Vagina (tissue), 2 donors: ENCODE results near the gene CERCAM. TPM values are rescaled to one million over a fixed set of nuclear protein-coding genes. Genes with fewer than 3 reads are reported as not detected.

Source experiments
- DNase-seq, 2 donors: peaks; one replicate each; pipeline ENCODE4 v3.0.0-alpha.2; 2017; ENCODE audit errors: extremely low spot score in 2 of 2
- H3K27ac ChIP-seq: fragments of 200-600 bp; sonication (generic); one replicate; pipeline ENCODE4 v1.5.1; 2019
- H3K27me3 ChIP-seq: fragments of 200-600 bp; sonication (generic); one replicate; pipeline ENCODE4 v1.5.1; 2019
- H3K36me3 ChIP-seq, 2 donors: fragments of 200-600 bp; sonication (generic); one replicate each; pipeline ENCODE4 v1.5.1; 2017 to 2019
- H3K4me1 ChIP-seq: fragments of 200-600 bp; sonication (generic); one replicate; pipeline ENCODE4 v1.5.1; 2019
- H3K4me3 ChIP-seq, 2 donors: fragments of 200-600 bp; sonication (generic); 1 replicate in 1 of 2; 2 replicates in 1 of 2; pipeline ENCODE4 v1.5.1; 2016 to 2019
- H3K9me3 ChIP-seq: fragments of 200-600 bp; sonication (generic); one replicate; pipeline ENCODE4 v1.5.1; 2019
- POLR2A ChIP-seq, 2 donors: fragments of 450-650 bp; IDR thresholded peaks; one replicate each; pipeline ENCODE4 v1.6.1; 2017; ENCODE audit warnings: antibody characterized with exemption in 2 of 2, mild to moderate bottlenecking in 2 of 2, moderate library complexity in 2 of 2
- POLR2AphosphoS5 ChIP-seq, 2 donors: sonication (generic); formaldehyde crosslinking; IDR thresholded peaks; one replicate each; pipeline ENCODE4 v1.9.0; 2017; ENCODE audit warnings: antibody characterized with exemption in 2 of 2, mild to moderate bottlenecking in 2 of 2, low read depth in 1 of 2; ENCODE audit not compliant: insufficient read depth in 1 of 2
- intact Hi-C: fragments of 100-400 bp; cut with DNase I; formaldehyde crosslinking; loops from one replicate; pipeline ENCODE4 v1.15.1; 2023
- total RNA-seq: library from RNA; depleted of rRNA; stranded (reverse); fragments of >200 nt; gene quantifications from one replicate; pipeline ENCODE4 v1.2.3, GENCODE V29; 2016
- TF ChIP-seq, protein P1 (sequence below), 3 experiments: fragments of 450-650 bp in 2 of 3; fragments of 200-600 bp in 1 of 3; sonication (generic) in 1 of 3; IDR thresholded peaks; one replicate each; pipeline ENCODE4 v1.5.1; 2017 to 2019; ENCODE audit warnings: antibody characterized with exemption in 3 of 3, mild to moderate bottlenecking in 2 of 3, moderate library complexity in 2 of 3

CERCAM gene
- total RNA-seq, 1 donor from 2014 or later, result 36.1 TPM

DNA sequence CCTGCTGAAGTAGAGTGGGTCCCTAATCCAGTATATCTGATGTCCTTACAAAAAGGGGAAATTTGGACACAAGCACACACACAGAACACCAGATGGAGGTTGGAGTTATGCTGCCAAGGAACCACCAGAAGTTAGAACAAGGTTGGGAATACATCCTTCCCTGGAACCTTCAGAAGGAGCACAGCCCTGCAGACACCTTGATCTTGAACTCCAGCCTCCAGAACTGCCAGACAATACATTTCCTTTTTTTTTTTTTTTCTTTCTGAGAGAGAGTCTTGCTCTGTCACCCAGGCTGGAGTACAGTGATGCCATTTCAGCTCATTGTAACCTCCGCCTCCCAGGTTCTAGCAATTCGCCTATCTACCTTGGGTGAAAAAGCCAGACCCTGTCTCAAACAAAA, 28.1 kb downstream of the CERCAM start:
- Histone ChIP-seq H3K27ac (no peak overlapping the region), H3K4me1 (no peaks in the 10 kb centered on the region), H3K27me3 (no peaks in the 10 kb centered on the region), H3K9me3 (no peaks in the 10 kb centered on the region), H3K4me3 (no peak overlapping the region), H3K36me3 (no peaks in the 10 kb centered on the region)
- TF ChIP-seq, protein P1, sequence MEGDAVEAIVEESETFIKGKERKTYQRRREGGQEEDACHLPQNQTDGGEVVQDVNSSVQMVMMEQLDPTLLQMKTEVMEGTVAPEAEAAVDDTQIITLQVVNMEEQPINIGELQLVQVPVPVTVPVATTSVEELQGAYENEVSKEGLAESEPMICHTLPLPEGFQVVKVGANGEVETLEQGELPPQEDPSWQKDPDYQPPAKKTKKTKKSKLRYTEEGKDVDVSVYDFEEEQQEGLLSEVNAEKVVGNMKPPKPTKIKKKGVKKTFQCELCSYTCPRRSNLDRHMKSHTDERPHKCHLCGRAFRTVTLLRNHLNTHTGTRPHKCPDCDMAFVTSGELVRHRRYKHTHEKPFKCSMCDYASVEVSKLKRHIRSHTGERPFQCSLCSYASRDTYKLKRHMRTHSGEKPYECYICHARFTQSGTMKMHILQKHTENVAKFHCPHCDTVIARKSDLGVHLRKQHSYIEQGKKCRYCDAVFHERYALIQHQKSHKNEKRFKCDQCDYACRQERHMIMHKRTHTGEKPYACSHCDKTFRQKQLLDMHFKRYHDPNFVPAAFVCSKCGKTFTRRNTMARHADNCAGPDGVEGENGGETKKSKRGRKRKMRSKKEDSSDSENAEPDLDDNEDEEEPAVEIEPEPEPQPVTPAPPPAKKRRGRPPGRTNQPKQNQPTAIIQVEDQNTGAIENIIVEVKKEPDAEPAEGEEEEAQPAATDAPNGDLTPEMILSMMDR (IDR thresholded peaks at IDR 0.05), result no peak
- TF ChIP-seq POLR2A (IDR thresholded peaks at IDR 0.05) (no peak), POLR2AphosphoS5 (IDR thresholded peaks at IDR 0.05; ENCODE audit: insufficient read depth in 1 of 2, low read depth in 1 of 2) (no peak)
- no peak for DNase-seq
- intact Hi-C loops, result no loop called here

DNA sequence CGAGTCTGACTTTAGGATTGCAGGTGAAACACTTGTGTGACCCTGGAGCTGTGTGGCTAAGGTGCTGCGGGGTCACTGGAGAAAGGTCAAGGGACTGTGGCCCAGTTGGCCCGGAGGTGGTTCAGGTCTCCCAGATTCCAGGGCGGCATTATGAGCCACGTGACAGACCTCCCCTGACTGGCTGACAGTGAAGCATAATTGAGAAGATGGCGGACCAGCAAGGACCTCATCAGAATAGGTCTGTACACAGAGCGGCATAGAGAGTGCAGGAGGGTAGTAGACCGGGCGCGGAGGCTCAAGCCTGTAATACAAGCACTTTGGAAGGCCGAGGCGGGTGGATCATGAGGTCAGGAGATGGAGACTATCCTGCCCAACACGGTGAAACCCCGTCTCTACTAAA, 34.3 kb downstream of the CERCAM start:
- Histone ChIP-seq H3K4me3 (peak overlapping the region in 1 of 2 donors; percentile 85), H3K36me3 (peaks cover 0 to 4% of the 10 kb centered on the region in 2 donors), H3K27ac (no peak overlapping the region), H3K4me1 (peaks cover 15% of the 10 kb centered on the region), H3K9me3 (no peaks in the 10 kb centered on the region), H3K27me3 (no peaks in the 10 kb centered on the region)
- TF ChIP-seq POLR2A (IDR thresholded peaks at IDR 0.05) (no peak), POLR2AphosphoS5 (IDR thresholded peaks at IDR 0.05; ENCODE audit: insufficient read depth in 1 of 2, low read depth in 1 of 2) (no peak)
- TF ChIP-seq, protein P1 (IDR thresholded peaks at IDR 0.05), result no peak
- intact Hi-C loops, result no loop called here
- no peak for DNase-seq

DNA sequence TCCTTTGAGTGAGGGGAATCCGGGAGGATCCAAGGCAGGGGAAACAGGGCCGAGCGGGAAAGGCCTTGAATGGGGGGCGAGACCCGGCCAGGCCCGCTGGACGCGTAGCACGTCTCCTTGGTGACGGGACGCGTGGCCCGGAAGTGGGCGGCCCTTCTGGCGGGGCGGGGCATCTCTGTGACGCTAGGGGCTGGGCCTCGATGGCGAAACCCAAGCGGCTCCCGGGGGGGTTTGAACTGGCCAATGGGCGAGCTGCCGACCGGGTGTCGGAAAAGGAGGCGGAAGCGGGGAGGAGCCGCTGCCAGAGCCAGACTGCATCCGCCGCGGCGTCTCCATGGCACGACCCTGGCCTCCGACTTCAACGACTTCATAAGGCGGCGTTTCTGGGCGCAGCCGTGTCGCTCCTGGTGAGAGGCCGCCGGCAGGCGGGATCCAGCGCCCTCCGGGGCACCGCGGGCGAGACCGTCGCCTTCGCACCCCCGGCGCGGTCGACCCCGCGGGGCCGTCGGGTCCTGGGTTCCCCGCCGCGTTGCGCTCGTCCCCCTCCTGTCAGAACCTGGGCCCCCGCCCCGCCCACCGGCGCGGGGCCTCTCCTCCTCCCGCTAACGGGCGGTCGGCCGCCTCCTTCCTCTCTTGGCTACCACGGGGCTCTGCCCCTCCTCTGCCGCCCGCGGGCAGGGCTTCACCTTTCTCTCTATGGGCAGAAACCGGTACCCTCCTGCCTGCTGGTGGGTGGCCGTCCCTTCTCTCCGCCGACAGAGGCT, 35.4 kb downstream of the CERCAM start, which contains the start of gene ODF2:
ODF2 (plus strand) TSS at position 158 of the 764 bp plus-strand sequence; CDS start at position 244, 86 bp downstream.
- Histone ChIP-seq H3K27me3 (no peaks in the 10 kb centered on the region), H3K9me3 (no peaks in the 10 kb centered on the region), H3K4me1 (peaks cover 15% of the 10 kb centered on the region), H3K36me3 (peaks cover 4 to 14% of the 10 kb centered on the region in 2 donors), H3K4me3 (peak within 1 kb of the TSS; percentile 80 to 85), H3K27ac (peak within 1 kb of the TSS; percentile 61)
- DNase-seq, result peak in 1 of 2 donors; percentile 96
- intact Hi-C loops, result no loop called here
- TF ChIP-seq, protein P1 (IDR thresholded peaks at IDR 0.05), result no peak
- TF ChIP-seq POLR2AphosphoS5 (IDR thresholded peaks at IDR 0.05; ENCODE audit: insufficient read depth in 1 of 2, low read depth in 1 of 2), result peak; percentile 52 to 74

DNA sequence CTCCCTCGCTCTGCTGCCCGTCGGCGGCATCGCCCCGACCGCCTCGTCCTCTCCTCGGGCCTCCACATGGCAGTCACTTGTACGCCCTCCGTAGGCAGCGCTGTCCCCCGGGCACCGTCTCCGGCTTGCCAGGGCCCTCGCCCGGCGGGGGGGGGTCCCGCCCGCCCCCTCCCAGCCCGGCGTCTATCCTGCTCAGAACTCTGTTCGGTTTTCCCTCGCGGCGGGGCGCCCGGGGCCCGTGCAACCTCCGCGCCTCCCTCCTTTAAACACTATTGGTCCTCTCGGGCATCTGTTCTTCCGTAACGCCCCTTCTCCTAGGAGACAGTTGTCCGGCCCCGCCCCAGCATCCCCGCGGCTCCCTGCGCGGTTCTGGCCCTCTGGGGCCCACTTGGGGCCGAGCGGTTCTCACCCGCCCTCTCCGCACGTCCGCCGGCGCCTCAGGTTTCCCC, 36.0 kb downstream of the CERCAM start:
- Histone ChIP-seq H3K27me3 (no peaks in the 10 kb centered on the region), H3K4me3 (peak overlapping the region; percentile 80 to 85), H3K4me1 (peaks cover 15% of the 10 kb centered on the region), H3K9me3 (no peaks in the 10 kb centered on the region), H3K36me3 (peaks cover 4 to 20% of the 10 kb centered on the region in 2 donors), H3K27ac (peak overlapping the region; percentile 61)
- no peak for DNase-seq
- intact Hi-C loops, result no loop called here
- TF ChIP-seq, protein P1 (IDR thresholded peaks at IDR 0.05), result no peak
- TF ChIP-seq POLR2AphosphoS5 (IDR thresholded peaks at IDR 0.05; ENCODE audit: insufficient read depth in 1 of 2, low read depth in 1 of 2), result peak in 1 of 2 donors; percentile 9

DNA sequence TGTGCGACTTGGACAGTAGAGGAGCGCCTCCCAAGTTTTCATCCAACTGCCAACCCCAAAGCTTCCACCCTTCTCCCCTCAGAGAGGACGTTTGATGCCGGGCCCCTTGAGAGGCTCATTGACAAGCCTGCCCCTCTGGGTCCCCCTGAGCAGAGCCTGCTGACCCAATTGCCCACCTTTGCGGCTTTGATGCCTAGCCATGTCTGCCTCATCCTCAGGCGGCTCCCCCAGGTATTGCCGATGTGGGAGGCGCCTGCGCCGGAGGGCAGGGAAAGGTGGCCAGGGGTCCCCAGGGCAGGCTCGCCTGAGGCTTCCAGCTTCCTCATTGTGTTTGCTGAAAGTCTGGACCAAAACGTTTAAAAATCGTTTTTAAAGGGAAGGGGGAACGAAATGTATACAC, 36.5 kb downstream of the CERCAM start:
- TF ChIP-seq POLR2A (IDR thresholded peaks at IDR 0.05) (no peak), POLR2AphosphoS5 (IDR thresholded peaks at IDR 0.05; ENCODE audit: insufficient read depth in 1 of 2, low read depth in 1 of 2) (no peak)
- TF ChIP-seq, protein P1 (IDR thresholded peaks at IDR 0.05), result no peak
- Histone ChIP-seq H3K27ac (no peak overlapping the region), H3K4me3 (peak overlapping the region; percentile 80 to 85), H3K36me3 (peaks cover 4 to 22% of the 10 kb centered on the region in 2 donors), H3K4me1 (peaks cover 15% of the 10 kb centered on the region), H3K9me3 (no peaks in the 10 kb centered on the region), H3K27me3 (no peaks in the 10 kb centered on the region)
- DNase-seq, result no peak
- intact Hi-C loops, result no loop called here
